ENCODE data around the gene PPT2.
A peak's percentile ranks its signal among the peaks of the same experiment; 100 is the strongest.
"Not testable (repeated sequence)": the region's sequence is repeated elsewhere in the genome, so short reads cannot be mapped to it uniquely, and the experiment has no call there.

PPT2 gene

DNA sequence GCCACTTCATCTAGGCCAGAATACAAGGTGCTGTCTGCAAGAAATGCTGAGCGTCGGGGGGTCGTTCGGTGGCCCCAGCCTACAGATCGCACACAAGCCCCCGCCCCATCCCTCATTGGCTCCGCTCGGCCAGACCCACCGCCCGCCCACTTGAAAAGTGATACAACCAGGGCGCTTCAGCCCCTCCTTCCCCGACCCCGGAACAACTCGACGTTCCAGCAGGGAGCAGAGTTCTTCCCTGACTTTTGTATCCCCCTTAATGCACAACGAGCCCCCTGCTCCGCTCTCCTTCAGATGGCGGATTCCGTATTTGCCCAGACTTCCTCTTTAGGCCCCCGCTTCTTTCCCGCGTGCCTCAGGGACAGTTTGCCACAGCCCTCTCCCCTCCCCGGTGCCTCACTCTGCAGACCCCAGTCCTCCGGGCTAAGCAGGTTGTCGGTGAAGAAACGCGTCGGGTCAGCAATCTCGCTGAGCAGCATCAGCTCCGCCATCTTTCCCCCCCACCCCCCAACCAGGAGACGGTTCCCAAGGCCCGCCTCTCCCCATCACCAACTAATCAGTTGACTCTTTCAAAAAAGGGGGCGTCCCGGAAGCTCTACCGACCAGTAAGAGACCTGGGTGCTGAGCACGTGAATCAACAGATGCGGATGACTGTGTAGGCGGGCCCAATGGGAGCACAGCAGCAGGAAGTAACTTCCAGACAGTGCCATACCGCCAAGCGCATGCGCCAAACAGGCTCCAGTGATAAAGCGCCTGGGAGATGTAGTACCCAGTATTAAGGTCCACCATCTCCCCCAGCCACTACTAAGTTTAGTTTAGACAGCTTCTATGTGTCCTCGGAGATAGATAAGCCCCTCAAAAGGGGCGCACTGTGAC, 26.0 kb upstream of the PPT2 start, which contains the start of gene ATF6B:
Gene ATF6B, minus strand, starts transcription at position 530 of the 876 bp plus-strand sequence. Its CDS starts 39 bp downstream, at position 491.
- peak; percentile 98 for DNase-seq

DNA sequence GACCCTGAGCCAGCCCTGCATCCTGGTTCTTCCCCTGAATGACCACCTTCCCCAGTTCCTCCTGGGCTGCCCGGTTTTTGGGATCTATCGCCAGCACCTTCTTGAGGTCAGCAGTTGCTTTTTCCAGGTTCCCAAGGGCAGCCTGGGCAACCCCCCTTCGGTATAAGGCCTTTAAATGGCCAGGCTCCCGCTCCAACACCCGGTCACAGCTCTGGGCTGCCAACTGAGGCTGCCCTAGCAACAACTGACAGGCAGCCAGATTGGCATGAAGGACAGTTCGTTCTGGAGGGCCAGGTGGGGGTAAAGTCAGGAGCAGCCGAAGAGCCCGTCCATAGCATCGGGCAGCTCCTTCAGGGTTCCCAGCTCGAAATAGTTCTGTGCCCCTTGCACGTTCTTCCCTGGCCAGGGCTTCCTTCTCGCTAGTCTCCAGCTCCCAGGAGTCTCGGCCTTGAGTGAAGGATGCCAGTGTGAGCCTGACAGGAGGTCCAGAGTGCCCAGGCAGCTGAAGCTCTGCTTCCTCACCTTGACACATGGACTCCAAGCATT, 25.1 kb upstream of the PPT2 start:
- DNase-seq, result no peak

DNA sequence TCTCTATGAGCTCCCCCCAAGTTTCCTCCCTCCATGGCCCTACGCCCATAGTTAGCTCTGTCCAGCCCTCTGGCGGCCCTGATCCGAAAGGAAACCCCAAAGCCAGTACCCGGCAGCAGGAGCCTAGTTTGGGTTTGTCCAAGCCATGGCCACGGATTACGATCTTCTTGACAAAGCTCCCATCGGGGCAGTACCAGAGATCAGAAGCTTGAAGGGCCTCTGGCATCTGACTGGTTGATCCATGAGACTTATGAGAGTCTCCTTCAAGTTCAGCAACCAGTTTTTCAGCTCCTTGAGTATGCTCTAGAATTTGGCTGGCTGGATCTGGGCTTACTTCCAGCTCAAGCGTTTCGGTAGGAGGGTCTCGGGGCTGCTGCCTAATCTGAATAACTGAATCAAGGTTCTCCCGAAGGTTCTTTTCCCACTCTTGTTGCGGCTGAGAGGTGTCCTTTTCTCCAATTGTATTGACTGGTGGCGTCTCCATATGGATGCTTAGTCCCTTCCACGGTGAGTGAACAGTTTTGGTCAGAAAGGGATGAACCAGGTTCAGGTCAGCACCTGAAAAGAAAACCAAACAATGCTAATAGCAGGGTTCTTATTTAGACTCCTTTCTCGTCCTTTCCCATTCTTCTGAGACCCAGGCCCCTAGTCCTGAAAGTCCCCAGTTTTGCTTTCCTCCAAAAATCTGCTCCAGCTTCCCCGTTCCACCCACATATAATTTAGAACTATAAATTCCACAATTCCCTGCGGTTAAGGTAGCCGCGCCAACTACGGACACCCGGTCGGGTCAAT, 24.4 kb upstream of the PPT2 start:
- no peak for DNase-seq

DNA sequence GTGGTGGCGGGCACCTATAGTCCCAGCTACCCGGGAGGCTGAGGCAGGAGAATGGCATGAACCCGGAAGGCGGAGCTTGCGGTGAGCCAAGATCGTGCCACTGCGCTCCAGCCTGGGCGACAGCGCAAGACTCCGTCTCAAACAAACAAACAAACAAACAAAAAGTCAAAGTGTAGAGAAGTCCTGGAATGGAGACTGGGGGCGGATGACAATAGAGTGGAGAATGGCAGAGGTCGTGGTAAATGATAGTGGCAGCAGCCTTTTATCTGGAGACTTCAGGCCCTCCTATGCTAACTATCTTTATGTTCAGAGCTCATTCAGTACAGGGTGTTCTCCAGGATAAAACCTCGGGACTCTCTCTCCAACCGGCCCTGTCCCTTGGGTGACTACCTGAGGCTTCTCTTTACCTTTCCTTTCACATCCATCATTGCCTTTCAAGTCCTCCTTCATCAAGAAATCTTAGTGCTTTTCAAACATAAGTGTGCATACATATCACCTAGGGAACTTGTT, 22.4 kb upstream of the PPT2 start:
- no peak for DNase-seq

DNA sequence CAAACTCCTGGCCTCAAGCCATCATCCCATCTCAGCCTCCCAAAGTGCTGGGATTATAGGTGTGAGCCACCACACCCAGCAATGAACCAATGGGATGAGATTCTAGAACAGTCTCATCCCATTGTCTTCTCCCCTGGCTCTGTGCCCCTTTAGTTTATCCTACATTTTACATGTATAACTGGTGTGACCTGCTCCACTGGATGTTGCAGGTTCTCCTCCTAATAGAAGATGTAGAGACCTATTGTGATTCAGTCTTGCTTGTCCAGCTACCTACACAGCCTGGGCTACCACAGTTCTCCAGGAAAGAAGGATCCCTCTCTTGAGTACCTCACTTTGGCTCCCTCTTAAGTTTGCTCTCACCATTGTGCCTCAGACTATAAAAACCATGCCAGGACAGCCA, 21.8 kb upstream of the PPT2 start:
- no peak for DNase-seq

DNA sequence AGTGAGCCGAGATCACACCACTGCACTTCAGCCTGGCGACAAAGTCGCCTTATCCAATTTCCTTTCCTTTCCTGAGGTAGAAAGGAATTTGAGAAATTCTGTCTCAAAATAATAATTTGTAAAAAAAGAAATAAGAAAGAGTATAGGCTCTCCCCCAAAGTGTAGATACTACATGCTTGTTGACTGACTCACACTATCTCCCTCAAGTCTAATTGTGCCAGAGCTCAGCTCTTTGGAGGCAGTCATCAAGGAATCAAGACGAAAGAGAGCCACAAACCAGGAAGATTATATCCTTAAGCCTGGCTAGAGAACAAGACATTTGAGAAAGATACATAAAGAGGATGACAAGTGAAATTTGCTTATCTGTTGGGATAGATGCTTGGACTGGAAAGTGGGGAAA, 20.2 kb upstream of the PPT2 start:
- no peak for DNase-seq

DNA sequence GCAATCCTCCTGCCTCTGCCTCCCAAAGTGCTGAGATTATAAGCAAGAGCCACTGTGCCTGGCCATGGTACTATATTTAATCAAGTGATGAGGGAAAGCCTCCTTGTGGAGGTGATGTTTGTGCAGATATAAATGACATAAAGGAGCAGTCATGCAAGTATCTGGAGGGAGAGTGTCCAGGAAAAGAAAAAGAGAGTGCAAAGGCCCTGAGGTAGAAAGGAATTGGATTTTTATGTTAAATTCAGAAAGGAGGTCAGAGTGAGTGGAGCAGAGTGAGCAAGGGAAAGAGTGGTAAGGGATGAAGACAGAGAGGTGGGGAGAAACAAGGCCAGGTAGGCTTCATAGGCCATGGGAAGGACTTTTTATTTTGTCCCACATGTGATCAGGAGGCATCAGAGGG, 16.5 kb upstream of the PPT2 start:
- DNase-seq, result no peak

GRCh38 chr6:32139590-32139989, 14.4 kb upstream of the PPT2 start:
- DNase-seq, result no peak

- DNase-seq, result no peak
These were observed 13.4 kb upstream of the PPT2 start for GRCh38 chr6:32140420-32141046.

DNA sequence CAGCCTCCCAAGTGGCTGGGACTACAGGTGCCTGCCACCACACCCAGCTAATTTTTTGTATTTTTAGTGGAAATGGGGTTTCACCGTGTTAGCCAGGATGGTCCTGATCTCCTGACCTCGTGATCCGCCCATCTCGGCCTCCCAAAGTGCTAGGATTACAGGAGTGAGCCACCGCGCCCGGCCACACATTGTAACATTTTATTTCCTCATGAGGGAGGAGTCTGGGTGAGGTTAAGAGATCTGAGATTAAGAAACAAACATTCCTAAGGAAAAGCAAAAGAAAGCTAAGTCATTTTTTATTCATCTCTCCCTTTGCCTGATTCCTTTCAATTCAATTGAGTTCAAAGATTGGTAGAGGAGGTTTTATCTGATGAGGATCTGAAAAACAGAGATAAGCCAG, 9.7 kb upstream of the PPT2 start:
- not testable (repeated sequence) for DNase-seq

GRCh38 chr6:32146287-32146686, 7.7 kb upstream of the PPT2 start:
- no peak for DNase-seq

GRCh38 chr6:32146687-32147086, 7.3 kb upstream of the PPT2 start:
- no peak for DNase-seq

GRCh38 chr6:32147401-32148132, 6.4 kb upstream of the PPT2 start:
- no peak for DNase-seq

DNA sequence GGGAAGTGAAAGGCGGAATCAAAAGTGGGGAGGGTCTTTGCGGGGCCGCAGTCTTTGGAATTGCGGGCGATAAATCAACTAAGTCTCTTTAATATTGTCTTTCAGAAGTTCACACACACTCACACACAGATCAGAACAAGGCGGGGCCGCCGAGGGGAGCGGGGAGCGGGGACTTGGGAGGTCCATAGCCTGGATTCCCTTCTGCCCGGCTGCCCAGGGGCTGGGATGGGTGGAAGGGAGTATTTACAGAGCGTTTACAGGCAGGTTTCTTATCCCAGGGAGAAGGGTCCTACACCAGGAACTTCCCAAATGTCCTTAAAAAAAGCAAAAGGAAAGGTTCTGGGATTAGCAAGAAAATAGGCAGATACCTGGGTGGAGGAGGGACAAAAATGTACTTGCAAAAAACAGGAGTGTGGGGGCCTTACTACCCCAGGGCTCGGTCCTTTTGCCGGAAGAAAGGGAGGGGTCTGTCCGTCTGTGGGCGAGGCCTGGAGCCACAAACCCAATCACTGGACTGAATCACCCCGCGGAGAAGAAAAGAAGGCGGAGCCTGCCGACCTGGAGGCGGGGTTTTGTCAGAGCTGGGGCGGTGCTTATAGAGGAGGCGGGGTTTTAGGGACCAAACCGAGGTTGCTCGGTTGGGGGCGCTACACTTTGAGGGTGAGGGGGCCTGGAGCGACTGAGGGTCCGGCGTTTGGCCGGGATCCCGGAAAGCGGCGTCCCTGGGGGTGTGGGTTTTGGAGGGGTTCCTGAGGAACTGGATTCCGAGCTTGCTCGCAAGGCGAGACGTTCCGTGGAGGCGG, 5.5 kb upstream of the PPT2 start:
- peak; percentile 74 for DNase-seq

DNA sequence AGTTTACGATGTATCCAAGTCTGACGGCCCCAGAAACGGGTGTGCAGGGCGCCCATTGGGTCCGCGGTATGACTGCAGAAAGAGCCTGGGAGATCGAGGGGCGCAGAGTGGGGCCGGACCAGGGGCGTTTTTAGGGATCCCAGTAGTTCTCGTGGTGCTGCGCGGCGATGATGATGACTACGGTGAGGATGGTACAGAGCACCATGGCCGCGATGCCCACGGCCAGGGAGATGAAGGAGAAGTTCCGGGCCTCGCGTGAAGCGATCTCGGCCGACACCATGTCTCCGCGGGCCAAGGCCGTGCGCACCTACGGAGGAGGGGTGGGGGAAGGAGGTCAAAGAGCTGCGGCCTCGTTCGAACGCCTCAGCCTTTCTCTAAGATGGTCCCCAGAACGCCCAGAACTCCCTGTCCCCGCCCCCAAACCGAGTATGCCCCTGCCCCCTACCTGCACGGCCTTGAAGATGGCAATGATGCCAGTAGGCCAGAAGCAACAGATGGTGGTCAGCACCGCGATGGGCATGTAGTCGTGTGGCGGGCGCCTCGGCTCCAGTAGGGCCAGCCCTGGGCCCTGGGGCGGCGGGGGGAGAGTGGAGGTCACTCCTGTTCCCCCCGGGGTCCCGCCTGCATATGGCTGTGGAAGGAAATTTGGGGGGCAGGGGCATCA, 4.7 kb upstream of the PPT2 start:
- DNase-seq, result no peak

- no peak for DNase-seq
These were observed 3.7 kb upstream of the PPT2 start for GRCh38 chr6:32149932-32150870.

DNA sequence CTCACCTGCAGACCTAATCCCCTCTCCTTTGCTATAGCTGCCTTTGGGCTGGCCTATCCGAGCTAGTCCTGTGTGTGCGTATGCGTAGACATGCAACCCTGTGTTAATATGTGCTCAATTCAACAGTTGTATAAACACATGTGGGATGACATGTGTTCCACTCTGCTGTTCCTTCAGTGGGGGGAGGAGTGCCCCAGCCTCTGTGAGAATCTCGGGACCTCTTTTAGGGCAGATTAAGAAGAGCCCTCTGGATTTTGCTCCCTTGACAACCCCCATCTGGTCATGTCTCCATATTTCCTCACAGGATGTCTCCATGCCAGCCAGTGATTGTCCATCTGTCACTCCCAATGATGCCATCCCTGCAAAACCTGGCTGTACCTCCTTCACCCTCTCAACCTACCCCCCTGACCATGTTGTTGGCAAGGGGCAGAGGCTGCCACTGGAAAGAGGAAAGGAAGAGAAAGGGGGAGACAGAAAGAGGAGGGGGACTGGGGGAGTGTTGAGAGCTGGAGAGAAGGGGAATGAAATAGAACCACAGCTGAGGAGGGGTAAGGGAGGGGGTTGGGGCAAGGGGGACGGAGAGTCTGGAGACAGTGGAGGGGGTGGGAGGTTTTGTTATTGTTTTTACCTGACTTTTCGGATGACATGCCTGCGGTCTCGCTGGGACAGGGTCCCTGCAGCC, 2.6 kb upstream of the PPT2 start:
- no peak for DNase-seq

- DNase-seq, result no peak
These were observed 1.8 kb upstream of the PPT2 start, which contains the start of gene PRRT1 for GRCh38 chr6:32151863-32152768. Gene PRRT1, minus strand, starts transcription at chr6:32151939. Its CDS starts 112 bp downstream, at chr6:32151827.
